Measurements from ENCODE around the gene PPEF1. TPM values are rescaled to one million over a fixed set of nuclear protein-coding genes. Genes with fewer than 3 reads are reported as not detected.

The PPEF1 gene
- polyA plus RNA-seq, 1 experiment: not detected

Other genes with a start within 250 kb of the PPEF1 start
- not detected in 2 replicates for gene RS1, start 35.5 kb upstream of the PPEF1 start, polyA plus RNA-seq (2011; rRNA removed)

Measured in AG04450 (cell line).